Colonic mucosa (tissue), 4 donors: ENCODE measurements around the gene ADAMTS2. TPM values are rescaled to one million over a fixed set of nuclear protein-coding genes. Genes with fewer than 3 reads are reported as not detected.

Experiments used
- DNase-seq: peaks from one replicate; pipeline ENCODE4 v3.0.0-alpha.2; 2020
- H3K27ac ChIP-seq: fragments of 200-600 bp; one replicate; pipeline ENCODE4 v1.8.0; 2021
- H3K27me3 ChIP-seq: fragments of 200-600 bp; one replicate; pipeline ENCODE4 v1.8.0; 2021
- H3K36me3 ChIP-seq: fragments of 200-600 bp; one replicate; pipeline ENCODE4 v1.8.0; 2021
- H3K4me1 ChIP-seq: fragments of 200-600 bp; one replicate; pipeline ENCODE4 v1.8.0; 2021; ENCODE audit warnings: mild to moderate bottlenecking
- H3K4me3 ChIP-seq: fragments of 200-600 bp; one replicate; pipeline ENCODE4 v1.8.0; 2021
- H3K9ac ChIP-seq, 2 donors: one replicate each; pipeline ENCODE4 v1.7.0; 2013; ENCODE audit warnings: control low read depth in 2 of 2, low read depth in 2 of 2, low read length in 2 of 2
- H3K9me3 ChIP-seq: fragments of 200-600 bp; one replicate; pipeline ENCODE4 v1.8.0; 2021
- intact Hi-C: fragments of 100-400 bp; cut with DNase I; formaldehyde crosslinking; loops from one replicate; pipeline ENCODE4 v1.14.1; 2022
- total RNA-seq, 2 donors: library from RNA; stranded (reverse); fragmentation: NEBNext Ultra II Directional in 1 of 2; extraction: Animal tissue kit (Norgen Biotek cat#: 25700) in 1 of 2; gene quantifications; one replicate each; pipeline ENCODE4 v1.2.1, GENCODE V29; 2021
- TF ChIP-seq, protein P1 (sequence below): fragments of 200-600 bp; IDR thresholded peaks from one replicate; pipeline ENCODE4 v1.8.0; 2022; ENCODE audit warnings: antibody characterized with exemption, mild to moderate bottlenecking
- donor health status: healthy.
- donor health status: DM: no; HTN: no; CAD: no.
- donor health status: DM: no; HTN: no; CAD: no.

The ADAMTS2 gene
- total RNA-seq, 2 donors from 2014 or later = 2.9 to 4.0 TPM

DNA sequence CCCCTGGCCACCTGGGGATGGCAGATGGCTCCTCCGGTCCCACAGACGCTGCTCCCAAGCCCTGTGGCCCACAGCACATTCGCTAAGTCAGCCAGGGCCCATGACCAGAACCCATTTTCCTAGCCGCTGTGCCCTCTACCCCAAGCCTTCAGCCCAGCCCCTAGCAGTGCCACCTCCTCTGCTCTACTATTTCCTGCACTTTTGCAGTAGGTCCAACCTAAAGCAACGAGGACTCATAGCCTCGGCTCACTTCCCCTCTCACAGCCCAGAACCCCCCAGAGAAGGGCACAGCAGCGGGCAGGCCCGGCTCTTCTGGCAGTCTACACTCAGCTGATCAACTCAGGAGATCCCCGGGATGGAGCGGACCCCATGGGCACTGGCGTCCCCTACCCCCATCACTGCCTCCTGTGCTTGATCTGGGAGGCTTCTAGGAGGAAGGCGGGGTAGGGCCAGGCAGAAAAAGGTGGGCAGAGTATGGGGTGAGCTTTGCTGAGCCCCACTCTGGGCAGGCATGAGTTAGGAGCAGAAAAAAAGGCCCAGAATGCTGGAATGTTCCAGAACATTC is 173.9 kb downstream of the ADAMTS2 start:
- intact Hi-C loops = no loop called here
- no peak for DNase-seq

DNA sequence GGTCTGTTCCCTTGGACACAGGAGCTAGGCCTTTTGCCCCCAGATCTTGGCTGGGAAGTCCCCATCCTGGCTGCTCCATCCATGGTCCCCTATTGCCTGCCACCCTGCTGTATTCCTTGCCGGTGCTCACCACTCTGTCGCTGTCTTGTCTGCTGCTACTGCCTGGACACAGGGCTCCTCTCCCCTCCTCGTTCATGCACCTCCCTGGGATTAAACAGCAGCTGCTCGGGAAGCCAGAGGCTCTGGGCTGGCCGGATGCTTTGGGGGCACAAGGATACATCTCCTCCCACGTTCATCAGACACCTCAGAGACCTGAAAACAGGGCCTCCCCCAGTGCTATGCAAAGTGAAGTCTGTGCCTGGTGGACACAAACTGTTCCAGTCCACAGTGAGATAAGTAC is 174.7 kb downstream of the ADAMTS2 start:
- intact Hi-C loops = no loop called here
- no peak for DNase-seq

More for the DNA sequence above, 173.9 kb downstream of the ADAMTS2 start:
- Histone ChIP-seq H3K9me3 (no peaks in the 10 kb centered on the region), H3K27me3 (no peaks in the 10 kb centered on the region), H3K27ac (no peak overlapping the region), H3K9ac (no peak overlapping the region), H3K4me3 (no peak overlapping the region), H3K4me1 (no peaks in the 10 kb centered on the region), H3K36me3 (no peaks in the 10 kb centered on the region)
- TF ChIP-seq, protein P1, sequence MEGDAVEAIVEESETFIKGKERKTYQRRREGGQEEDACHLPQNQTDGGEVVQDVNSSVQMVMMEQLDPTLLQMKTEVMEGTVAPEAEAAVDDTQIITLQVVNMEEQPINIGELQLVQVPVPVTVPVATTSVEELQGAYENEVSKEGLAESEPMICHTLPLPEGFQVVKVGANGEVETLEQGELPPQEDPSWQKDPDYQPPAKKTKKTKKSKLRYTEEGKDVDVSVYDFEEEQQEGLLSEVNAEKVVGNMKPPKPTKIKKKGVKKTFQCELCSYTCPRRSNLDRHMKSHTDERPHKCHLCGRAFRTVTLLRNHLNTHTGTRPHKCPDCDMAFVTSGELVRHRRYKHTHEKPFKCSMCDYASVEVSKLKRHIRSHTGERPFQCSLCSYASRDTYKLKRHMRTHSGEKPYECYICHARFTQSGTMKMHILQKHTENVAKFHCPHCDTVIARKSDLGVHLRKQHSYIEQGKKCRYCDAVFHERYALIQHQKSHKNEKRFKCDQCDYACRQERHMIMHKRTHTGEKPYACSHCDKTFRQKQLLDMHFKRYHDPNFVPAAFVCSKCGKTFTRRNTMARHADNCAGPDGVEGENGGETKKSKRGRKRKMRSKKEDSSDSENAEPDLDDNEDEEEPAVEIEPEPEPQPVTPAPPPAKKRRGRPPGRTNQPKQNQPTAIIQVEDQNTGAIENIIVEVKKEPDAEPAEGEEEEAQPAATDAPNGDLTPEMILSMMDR = no peak

DNA sequence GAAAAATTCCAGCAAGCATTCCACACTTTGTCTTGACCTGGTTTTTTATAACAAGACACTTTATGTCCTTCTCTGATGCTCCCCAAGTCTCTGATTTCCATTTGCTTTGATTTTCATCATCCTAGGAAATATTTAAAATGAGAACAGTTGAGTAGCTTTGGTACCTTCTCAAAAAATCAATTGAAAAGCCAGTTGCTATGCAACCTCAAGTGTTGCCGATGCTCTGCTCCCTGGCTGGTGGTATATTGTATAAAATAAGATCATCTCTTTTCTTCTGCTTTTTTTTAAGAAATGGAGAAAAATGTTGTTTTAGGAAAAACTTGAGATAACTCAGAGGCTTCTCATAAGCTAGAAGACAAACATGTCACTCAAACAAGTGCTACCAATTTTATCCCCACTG is 175.4 kb downstream of the ADAMTS2 start:
- intact Hi-C loops = loop anchor here (10.0 kb wide), 1 partner anchor 175 kb away; the partner anchor contains the start of gene ADAMTS2
- H3K36me3 ChIP-seq = no peaks in the 10 kb centered on the region
- no peak overlapping the region for H3K9ac ChIP-seq
- H3K4me3 ChIP-seq = no peak overlapping the region
- no peak for DNase-seq
- TF ChIP-seq, protein P1 = no peak
- no peaks in the 10 kb centered on the region for H3K27me3 ChIP-seq
- H3K9me3 ChIP-seq = no peaks in the 10 kb centered on the region
- H3K4me1 ChIP-seq = no peaks in the 10 kb centered on the region
- H3K27ac ChIP-seq = no peak overlapping the region

More for the DNA sequence above, 174.7 kb downstream of the ADAMTS2 start:
- Histone ChIP-seq H3K9me3 (no peaks in the 10 kb centered on the region), H3K36me3 (no peaks in the 10 kb centered on the region), H3K9ac (no peak overlapping the region), H3K4me1 (no peaks in the 10 kb centered on the region), H3K27ac (no peak overlapping the region), H3K27me3 (no peaks in the 10 kb centered on the region), H3K4me3 (no peak overlapping the region)
- TF ChIP-seq, protein P1 = no peak

DNA sequence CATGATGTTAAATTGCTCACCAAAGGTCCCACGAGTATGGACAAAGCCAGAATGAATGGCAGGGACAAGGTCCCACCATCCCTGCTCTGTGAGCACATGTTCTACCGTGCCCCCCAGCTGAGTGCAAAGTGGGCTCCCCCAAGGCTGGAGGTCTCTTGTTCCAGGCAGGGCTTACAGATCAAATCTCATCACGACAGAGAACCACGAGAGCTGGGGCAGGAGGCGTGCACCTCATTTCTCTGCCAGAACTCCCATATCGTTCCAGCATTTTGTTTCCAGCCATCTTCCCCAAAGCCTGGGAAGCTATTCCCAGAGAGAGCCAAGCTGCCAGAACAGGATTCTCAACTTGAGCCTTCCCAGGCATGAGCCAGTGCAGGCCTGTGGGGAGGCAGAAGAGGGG is 176.6 kb downstream of the ADAMTS2 start:
- H3K9ac ChIP-seq = no peak overlapping the region
- TF ChIP-seq, protein P1 = no peak
- no peaks in the 10 kb centered on the region for H3K9me3 ChIP-seq
- intact Hi-C loops = loop anchor here (10.0 kb wide), 1 partner anchor 176 kb away; the partner anchor contains the start of gene ADAMTS2
- no peak overlapping the region for H3K4me3 ChIP-seq
- no peaks in the 10 kb centered on the region for H3K36me3 ChIP-seq
- H3K27me3 ChIP-seq = no peaks in the 10 kb centered on the region
- DNase-seq = no peak
- no peaks in the 10 kb centered on the region for H3K4me1 ChIP-seq
- no peak overlapping the region for H3K27ac ChIP-seq

DNA sequence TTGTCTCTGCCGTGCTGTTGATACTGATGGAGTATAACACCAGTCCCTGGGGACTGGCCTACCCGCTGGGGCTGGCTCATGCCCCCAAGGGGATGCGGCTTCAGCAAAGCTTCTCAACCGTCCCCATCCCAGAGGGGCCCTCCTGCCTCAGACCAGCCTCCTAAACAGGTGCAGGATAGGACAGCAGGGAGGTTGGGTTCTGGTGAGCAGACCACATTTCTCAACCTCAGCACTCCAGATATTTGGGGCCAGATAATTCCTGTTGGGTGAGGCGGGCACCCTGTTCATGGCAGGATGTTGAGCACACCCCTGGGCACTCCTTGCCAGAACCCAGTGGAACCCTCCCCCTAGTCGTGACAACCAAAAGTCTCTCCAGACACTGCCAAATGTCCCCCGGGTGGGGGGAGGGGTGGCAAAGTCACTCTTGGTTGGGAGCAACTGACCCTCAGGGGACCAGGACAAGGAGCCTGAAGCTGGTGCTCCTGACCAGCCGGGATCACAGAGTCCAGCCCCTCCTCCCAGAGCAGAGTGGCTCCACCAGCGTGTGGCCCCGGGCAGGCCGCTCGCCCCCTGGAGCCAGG is 177.3 kb downstream of the ADAMTS2 start:
- intact Hi-C loops = loop anchor here (2.0 to 10.0 kb wide), 2 partner anchors 177 to 325 kb away; partner anchors contain the start of gene ADAMTS2
- no peak for DNase-seq
- H3K4me1 ChIP-seq = no peaks in the 10 kb centered on the region
- TF ChIP-seq, protein P1 = no peak
- no peak overlapping the region for H3K27ac ChIP-seq
- H3K9me3 ChIP-seq = no peaks in the 10 kb centered on the region
- H3K27me3 ChIP-seq = no peaks in the 10 kb centered on the region
- H3K9ac ChIP-seq = no peak overlapping the region
- H3K36me3 ChIP-seq = no peaks in the 10 kb centered on the region
- H3K4me3 ChIP-seq = no peak overlapping the region
